Islet precursor cell (in vitro differentiated cells): ENCODE results near the gene CEP128.

ENCODE experiments used
- DNase-seq: peaks from one replicate; pipeline ENCODE4 v3.0.0-alpha.2; 2018

Gene CEP128

DNA sequence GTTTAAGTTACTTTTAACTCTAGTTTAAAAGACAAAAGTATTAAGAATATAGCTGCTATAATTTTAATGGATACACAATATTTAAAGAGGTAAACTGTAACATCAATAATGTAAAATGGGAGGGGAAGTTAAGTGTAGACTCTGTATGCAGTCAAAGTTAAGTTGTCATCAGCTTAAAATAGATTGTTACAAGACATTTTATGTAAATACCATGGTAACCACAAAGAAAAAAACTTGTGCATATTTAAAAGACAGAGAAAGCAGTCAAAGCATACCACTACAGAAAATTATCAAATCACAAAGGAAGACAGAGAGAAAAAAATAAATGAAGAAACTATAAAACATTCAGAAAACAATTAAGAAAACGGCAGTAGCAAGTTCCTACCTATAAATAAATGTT lies 73.3 kb downstream of the CEP128 start:
- no peak for DNase-seq

DNA sequence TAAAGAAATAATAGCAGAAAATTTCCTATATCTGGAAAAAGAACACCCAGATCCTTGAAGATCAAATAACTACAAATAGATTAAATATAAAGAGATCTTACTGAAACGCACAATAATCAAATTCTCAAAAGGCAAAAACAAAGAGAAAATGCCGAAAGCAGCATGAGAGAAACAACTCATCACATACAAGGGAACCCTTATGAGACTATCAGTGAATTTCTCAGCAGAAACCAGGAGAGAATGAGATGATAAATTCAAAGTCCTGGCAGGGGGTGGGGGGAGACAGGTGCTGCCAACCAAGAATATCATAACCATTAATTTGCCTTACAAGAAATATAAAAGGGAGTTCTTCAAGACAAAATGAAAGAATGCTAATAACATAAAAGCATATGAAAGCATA lies 73.7 kb downstream of the CEP128 start:
- DNase-seq: no peak

DNA sequence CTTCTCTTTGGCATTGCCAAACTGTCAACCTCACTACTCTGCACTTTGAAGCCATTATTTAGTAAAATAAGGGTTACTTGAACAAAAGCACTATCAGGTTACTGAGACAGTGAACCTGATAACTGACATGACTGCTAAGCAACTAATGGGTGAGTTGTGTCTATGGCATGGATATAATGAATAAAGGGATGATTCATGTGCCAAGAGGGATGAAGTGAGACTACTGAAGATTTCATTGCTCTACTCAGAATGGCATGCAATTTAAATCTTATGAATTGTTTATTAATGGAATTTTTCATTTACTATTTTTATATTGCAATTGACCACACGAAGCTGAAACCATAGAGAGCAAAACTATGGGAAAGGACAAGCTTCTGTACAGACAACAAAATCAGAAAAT lies 74.4 kb downstream of the CEP128 start:
- DNase-seq: no peak

DNA sequence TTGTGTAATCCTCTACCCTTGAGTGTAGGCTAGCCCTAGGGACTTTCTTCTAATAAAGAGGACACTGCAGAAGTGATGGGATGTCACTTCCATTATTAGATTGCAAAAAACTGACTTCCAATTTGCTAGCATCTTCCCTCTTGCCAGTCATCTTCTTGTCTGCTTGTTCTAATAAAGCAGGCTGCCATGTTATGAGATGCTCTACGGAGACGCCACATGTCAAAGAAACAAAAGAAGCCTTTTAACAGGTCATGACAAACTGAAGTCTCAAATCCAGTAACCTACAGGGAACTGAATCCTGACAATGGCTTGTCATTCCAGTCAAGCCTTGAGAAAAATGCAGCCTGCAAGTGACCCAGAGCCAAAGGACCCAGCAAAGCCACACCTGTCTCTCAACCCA lies 76.0 kb downstream of the CEP128 start:
- no peak for DNase-seq

DNA sequence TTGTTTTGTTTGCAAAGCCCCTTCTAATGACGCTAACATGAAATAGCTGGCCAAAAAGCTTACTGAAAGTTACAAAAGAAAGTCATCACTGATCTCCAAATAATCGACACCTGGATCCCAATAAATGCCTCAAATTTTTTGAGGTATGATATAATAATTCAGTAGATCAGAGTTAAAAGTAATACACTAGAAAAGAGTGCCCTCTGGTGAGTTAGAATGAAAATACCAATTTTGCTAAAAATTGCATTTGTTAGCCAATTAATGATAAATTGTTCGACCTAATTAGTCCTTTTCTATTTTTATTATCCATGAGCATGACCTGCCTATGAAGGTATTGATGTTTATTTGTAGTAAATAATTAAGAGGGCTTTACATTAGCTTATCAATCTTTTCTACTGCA lies 78.6 kb downstream of the CEP128 start:
- no peak for DNase-seq

DNA sequence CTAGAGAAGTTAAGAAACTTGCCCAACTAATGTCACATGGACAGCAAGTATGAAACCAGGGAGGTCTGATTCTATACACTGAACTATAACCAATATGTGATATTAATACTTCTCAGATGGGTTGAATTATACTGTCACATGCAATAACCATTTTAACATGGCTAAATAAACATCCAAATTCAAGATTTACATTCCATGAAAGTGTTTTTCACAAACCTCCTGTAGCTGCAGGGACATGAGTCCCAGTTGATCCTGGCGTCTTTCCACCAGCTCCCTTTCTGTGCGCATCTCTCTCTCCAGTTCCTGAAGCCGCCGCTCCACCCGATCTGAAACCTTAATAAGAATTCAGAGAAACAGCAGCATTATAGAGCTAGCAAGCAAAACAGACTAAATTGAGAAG lies 79.0 kb downstream of the CEP128 start:
- DNase-seq: no peak

DNA sequence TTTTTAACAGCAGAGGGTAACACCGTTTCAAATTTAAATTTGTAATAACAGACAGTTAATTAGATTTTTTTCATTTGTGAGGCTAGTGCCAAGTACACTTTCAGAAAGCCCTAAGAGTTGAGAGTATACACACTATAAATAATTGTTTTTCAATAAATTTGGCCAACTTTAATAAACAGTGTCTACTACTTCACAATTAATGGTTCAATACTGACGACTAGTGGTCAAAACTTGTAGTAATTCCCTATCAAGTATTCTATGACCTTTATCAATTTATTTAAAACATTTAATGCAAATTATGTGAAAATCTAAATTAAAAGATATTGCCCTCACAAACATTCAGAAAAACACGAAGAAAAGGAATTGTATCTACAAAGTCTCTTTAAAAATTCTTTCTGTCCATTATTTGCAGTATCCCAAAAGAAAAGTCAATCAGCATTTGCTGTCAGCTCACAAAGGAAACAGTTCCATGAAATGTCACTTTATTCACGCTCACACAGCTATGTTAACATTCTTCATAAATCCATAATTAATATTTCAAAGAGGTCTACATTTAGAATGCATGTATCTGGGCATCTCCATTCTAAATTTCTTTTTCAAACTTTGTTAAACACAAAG lies 91.2 kb downstream of the CEP128 start:
- no peak for DNase-seq

DNA sequence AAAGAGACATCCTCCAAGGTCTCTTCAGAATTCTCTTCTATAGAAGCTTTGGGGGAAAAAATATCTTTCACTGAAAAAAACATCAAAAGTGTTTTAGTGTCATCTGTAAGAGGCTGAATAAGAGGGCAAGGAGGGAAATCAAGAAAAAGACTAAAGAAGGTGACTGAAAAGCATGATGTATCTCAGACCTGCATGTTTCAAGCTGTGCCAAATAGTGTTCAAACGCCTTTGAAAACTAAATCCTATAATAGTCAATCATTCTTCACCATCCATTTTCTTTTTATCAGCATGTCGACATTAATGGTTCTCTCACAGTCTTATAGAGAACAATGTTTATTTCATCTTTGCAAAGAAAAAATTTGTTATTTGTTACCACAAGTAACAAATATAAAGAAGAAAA lies 94.5 kb downstream of the CEP128 start:
- DNase-seq: no peak

DNA sequence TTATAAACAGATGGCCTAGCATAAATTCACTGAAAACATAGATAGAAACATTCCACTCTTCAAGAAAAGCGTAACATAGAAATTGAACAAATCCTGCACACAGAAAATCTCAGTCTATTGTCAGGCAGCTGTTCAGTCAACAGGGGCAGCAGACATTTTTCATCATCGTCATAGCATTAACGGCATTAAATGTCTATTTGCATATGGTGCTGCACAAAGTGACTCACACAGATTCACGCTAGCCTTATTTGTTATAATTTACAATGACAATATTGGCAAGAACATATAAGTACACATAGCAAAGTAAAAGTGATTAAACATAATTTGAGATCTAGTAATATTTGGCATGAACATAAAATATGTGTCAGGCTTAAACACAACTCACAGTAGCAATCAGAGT lies 95.7 kb downstream of the CEP128 start:
- no peak for DNase-seq

DNA sequence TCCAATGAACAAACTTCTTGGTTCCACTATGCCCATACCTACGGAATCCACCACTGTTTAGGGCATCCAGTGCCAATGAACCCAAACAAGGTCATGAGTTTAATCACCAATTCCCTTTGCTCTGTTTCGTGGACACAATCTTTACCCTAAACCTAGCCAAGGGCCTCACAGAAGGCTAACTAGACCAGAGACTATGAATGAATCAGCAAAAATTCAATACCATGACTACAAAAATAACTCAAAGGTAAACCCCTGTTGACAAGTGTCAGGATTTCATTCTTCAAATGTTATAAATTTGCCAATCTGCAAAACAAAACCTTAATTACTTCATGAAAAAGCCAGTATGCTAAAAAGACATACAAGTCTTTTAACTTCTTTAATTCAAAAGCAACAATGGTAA lies 96.7 kb downstream of the CEP128 start:
- DNase-seq: no peak

DNA sequence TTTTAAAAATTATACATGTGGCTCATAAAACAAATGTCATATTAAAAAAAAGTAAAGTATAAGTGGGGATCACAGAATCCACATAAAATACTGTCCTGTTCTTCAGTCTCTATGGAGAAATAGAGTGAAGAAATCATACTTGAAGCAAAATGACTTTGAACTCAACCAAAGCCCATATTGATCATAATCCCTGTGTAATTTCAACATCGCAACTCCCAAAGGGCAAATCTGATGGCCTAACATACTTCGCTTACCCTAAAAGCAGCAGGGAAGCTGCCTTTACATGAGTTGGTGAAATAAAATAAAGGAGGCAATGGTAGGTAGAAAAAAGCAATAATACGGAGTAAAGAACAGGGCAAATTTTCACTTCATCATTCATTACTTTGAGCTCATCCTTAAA lies 101.8 kb downstream of the CEP128 start:
- DNase-seq: no peak

DNA sequence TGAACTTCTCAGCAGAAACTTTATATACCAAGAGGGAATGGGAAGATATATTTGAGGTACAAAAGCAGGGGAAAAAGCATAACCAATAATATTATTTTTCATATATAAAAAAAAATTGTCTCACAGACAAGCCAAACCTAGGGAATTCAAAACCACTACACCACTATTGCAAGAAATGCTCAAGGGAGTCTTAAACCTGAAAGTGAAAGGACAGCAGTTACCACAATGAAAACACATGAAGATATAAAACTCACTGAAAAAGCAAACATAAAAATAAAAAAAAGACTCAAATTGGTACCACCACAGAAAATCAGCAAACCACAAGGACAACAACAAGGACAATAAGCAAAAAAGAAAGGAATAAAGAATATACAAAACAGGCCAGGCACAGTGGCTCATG lies 131.9 kb downstream of the CEP128 start:
- no peak for DNase-seq

DNA sequence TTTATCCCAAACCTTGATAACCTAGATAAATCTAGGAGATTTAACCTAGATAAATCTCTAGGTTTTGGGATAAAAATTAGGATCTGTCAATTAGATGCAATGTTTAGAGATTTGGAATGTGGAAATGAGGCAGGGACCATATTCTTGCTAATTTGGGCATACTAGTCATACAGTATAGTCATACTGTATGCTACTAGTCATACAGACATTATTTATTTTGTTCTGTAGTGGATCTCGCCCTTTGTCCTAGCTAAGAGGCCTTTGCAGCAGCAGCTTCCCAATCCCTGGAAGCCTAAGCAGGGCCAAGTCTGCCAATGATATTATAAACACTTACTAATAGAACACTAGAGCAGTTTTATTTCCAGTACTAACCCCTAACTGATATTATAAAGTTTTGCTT lies 136.4 kb downstream of the CEP128 start:
- DNase-seq: no peak

DNA sequence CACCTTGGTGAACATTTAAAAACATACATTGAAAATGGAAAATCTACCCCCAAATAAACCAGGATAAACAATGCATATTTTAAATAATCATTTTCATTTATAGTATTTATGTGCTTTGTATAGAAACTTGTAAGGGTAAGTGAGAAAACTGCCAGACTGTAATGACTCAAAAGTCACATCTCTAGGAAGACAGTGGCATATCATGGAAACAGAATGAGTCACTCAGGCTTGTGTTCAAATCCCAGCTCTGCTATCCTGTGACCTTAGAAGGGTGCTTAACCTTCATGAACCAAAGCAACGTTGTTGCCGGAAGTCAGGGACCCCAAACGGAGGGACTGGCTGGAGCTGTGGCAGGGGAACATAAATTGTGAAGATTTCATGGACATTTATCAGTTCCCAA lies 142.7 kb downstream of the CEP128 start:
- no peak for DNase-seq

DNA sequence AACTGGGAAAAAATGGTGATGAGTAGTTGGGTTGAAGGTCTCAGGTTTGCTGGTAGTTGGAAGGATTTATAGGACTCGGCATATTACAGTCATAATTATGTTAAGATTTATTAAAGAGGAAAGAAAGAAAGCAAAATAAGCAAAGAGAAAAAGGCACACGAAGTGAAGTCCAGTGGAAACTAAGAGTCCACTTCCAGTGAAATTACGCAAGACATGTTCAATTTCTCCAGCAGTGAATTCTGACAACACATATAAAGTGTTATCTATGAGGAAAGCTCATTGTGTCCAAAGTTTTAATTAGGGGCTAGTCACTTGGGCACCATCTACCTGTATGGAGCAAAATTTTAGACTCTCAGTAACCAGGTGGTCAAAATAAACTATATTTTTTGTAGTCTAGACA lies 143.3 kb downstream of the CEP128 start:
- DNase-seq: no peak

DNA sequence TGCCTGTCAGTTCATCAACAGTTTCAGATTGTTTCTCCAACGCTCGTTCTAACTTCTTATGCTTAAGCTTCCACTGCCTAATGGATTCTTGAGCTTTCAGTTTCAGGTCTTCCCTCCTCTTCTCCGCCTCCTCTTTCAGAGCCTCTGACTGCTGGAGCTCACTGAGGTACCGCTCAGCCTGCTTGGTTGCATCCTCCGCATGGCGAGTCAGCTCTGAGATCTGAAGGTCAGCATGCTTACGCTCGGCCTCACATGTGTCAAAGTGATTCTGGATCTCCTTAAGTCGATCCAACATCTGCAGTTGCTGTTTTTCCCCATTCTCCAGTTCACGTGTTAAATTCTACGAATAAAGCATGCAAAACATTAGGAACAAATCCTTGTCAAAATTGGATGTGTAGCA lies 148.8 kb downstream of the CEP128 start:
- DNase-seq: no peak

DNA sequence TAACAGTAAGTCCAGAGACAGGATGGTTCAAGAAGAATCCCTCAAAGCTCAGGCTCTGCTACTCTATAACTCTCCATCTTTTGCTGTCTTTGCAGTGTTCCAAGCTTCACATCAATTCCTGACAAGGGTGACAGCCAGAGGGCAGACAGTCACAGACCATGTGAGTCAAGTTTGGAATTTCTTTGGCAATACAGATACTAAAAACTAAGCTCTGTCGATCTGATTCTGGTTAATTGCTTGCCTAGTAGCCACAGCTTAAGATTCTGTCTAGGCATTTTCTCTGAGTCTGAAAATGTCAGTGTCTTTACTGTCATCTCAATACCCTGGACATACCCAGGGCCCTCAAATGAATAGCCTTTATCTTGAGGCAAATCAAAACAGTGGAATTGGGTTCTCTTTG lies 153.7 kb downstream of the CEP128 start:
- peak; percentile 65 for DNase-seq

DNA sequence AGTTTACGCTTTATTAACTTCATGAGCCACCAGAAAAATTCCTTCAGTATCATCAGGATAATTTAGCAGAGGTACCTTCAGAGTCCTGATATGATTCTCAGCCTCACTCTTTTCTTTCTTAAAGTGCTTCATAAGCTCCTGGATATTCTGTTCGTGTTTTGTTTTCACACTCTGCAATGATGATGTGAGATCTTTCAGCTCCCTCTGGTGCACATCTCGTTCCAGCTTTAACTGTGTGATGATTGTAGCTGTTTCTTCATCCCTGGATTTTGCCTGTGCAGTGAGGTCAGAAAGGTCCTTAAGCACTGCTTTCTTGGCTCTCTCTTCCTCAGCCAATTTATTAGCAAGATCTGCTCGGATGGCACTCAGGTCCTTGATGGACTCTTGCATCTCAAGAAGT lies 156.7 kb downstream of the CEP128 start:
- DNase-seq: no peak

DNA sequence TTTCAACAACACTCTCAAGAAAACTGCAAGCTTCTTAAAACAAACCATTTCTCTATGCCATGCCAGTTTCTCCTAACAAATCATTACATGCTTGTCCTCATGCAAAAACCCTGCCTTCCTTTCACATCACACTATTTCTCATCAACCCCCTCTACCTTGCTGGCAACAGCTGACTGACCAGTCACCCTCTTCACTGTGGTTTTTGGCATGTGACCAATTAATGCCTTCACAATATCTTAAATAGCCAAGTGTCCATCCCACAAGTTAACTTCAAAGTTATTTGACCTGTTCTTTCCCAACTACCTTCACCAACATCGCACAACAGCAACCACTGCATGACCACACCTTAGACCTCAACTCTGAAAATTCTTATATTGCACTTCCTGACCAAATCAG lies 159.6 kb downstream of the CEP128 start:
- no peak for DNase-seq

DNA sequence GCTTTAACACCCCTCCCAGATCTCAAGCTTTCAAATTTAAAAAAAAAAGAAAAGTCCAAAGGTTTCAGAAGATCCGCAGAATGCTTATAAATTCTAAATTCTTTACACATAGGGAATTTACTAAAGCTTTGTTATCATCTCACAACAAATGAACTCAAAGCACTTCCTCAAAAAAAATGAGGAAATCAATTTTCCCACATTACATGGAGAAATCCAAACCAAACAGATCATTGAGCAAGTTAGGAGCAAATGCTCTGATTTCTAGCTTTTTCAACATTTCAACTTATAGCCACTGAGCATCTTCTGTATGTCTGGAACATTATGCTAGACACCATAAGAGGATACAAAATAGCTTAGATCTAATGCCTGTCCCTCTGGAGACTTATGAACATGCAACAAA lies 161.0 kb downstream of the CEP128 start:
- DNase-seq: no peak

DNA sequence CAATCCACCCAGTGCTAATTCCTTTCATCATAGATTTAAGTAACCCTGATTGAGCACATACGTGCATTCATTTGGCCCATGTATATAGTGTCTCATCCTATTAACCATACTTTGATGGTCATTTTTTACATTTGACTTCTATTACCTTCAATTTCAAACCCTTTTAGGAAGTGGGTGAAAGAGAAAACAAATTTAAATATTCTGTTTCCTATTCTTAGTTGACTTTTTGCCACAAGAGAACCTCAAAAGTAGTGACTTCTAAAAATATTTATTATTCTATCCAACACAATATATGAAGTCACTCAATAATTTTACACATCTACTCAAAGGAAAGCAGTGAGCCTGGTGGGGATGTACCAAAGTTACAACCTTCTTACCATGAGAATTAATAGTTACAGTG lies 164.9 kb downstream of the CEP128 start:
- no peak for DNase-seq

DNA sequence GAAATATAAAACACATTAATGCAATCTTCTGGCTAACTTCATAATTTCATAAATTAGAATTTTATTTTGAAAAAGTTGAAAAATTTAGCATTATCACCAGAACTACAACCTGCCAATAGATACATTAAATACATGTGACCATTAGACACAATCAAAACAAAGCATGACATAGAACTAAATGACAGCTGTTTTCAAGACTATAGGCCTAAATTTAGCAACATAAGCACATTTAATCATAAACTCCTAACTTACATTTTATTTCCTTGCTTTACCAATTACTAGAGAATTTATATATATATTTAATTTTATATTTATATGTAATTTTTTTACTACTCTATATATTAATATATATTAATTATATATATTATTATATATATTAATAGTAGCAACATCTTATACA lies 165.4 kb downstream of the CEP128 start:
- no peak for DNase-seq

DNA sequence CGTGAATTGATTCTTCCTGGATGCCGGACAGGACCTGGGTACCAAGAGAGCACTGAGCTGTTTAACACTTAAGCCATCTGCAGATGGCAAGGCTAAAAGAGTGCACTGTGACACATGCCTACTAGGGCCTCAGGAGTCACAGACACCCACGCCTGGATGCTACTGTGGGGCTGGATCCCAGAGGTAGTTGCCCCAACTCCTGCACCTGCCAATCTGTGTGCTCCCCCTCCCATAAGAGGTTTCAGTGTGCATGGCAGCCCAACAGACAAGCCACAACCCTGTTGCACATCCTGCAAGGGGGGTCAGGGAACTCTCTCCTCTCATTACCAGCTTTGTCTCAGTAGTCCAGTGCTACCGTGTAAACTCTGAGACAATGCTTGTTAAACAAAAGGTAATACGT lies 169.0 kb downstream of the CEP128 start:
- DNase-seq: no peak

DNA sequence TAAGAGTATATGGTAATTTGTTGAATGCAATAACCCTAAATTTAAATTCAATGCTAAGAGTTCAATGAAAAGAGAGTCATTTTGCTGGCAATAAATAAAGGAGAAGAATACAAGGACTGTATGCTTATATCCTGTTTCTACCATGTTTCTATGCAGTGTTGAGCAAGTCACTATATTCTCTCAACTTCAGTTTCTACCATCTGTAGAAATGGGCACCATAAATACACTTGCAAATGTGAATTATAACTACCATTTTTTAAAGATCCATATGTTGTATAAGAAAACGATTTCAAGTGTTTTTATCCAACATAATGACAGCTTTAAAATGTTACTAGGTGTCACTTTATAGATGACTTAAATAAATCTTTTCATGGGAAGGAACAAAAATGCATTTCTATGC lies 170.3 kb downstream of the CEP128 start:
- no peak for DNase-seq

DNA sequence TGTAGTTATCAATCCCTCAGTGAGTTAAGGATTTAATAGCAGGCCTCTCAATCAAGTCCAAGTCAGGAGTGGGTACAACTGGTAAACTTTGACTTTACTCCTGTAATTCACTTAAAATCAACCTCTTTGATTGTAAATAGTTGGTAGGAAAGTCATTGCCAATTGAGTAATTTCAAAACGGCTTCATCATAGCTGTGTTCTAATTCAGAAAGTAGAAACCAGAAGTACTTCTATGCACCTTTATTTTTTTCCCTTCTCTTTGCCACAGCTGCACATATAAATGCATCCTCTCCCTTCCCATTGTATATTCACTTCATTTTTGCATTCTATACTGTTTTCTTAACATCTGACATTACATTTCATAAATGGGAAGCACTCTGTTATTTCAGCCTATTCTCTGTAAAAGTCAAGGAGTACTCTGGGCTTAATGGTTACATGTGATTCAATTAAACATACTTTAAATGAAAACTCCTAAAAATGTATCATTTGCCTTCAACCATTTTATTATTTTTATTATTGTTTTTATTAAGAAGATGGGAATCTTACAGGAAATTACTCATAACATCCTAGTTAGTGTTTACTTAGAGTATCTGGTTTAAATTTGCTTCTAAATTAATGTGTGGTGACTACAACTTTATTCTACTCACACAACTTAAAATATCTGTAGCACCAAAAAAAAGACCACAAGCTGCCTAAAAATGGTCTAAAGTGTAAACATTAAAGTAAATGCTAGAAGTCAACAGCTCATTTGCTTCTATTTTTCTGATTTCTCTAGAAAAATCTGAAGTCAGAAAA lies 171.2 kb downstream of the CEP128 start:
- DNase-seq: no peak
